ENCODE data around the gene GGT1.
A peak's percentile ranks its signal among the peaks of the same experiment; 100 is the strongest.
"Not testable (repeated sequence)": the region's sequence is repeated elsewhere in the genome, so short reads cannot be mapped to it uniquely, and the experiment has no call there.

GGT1 gene

GRCh38 chr22:24642307-24642706 is 39.3 kb downstream of the GGT1 start:
- DNase-seq (ENCODE audit: low read depth): not testable (repeated sequence)

GRCh38 chr22:24644409-24644808 is 41.4 kb downstream of the GGT1 start:
- DNase-seq (ENCODE audit: low read depth): not testable (repeated sequence)

GRCh38 chr22:24645408-24646399 is 42.7 kb downstream of the GGT1 start:
- DNase-seq (ENCODE audit: low read depth): not testable (repeated sequence)

- DNase-seq (ENCODE audit: low read depth): not testable (repeated sequence)
Measured at GRCh38 chr22:24646756-24647155, 43.8 kb downstream of the GGT1 start.

GRCh38 chr22:24649371-24649770 is 46.4 kb downstream of the GGT1 start:
- DNase-seq (ENCODE audit: low read depth): not testable (repeated sequence)

GRCh38 chr22:24650884-24651283 is 47.9 kb downstream of the GGT1 start:
- peak; percentile 24 for DNase-seq (ENCODE audit: low read depth)

- not testable (repeated sequence) for DNase-seq (ENCODE audit: low read depth)
Measured at GRCh38 chr22:24665395-24665794, 62.4 kb downstream of the GGT1 start.

GRCh38 chr22:24667904-24668303 is 64.9 kb downstream of the GGT1 start:
- DNase-seq (ENCODE audit: low read depth): not testable (repeated sequence)

GRCh38 chr22:24672532-24672931 is 69.5 kb downstream of the GGT1 start:
- not testable (repeated sequence) for DNase-seq (ENCODE audit: low read depth)

Data from activated T-helper 9 cell treated with anti-CD3 and anti-CD28 coated beads, Interleukin-2, amount 50 U/mL, for 16 hours (primary cell).